Activated CD8-positive, alpha-beta T cell treated with anti-CD3 and anti-CD28 coated beads, Interleukin-2, amount 10 ng/mL, durations not matched to agents 7 days and 5 days (primary cell): ENCODE results near the gene KDM8. TPM values are rescaled to one million over a fixed set of nuclear protein-coding genes. Genes with fewer than 3 reads are reported as not detected.

Experiments used
- ATAC-seq: fragments of 150-1000 bp; cut with Tn5 transposase; one replicate; pipeline ENCODE4 v1.10.0; 2021; ENCODE audit warnings: moderate library complexity
- CTCF ChIA-PET: fragments of 350-600 bp; sonication (Branson Sonifier 250); formaldehyde crosslinking; loops from one replicate; lab custom pipeline; 2021; ENCODE audit warnings: antibody characterized with exemption; lab: Charles Lee
- POLR2A ChIA-PET: fragments of 350-600 bp; sonication (Branson Sonifier 250); formaldehyde crosslinking; loops from one replicate; lab custom pipeline; 2021; ENCODE audit warnings: antibody characterized with exemption; lab: Charles Lee
- DNase-seq: peaks from one replicate; pipeline ENCODE4 v3.0.0-alpha.2; 2020
- H3K27ac Mint-ChIP-seq: one replicate; pipeline ENCODE4 v1.8.0; 2021; ENCODE audit warnings: mild to moderate bottlenecking, mixed read lengths
- H3K27me3 Mint-ChIP-seq: one replicate; pipeline ENCODE4 v1.8.0; 2021; ENCODE audit warnings: low read depth, mixed read lengths
- H3K36me3 Mint-ChIP-seq: one replicate; pipeline ENCODE4 v1.8.0; 2021; ENCODE audit warnings: low read depth, mixed read lengths
- H3K4me1 Mint-ChIP-seq: one replicate; pipeline ENCODE4 v1.8.0; 2021; ENCODE audit warnings: low read depth, mixed read lengths
- H3K4me3 Mint-ChIP-seq: one replicate; pipeline ENCODE4 v1.8.0; 2021; ENCODE audit warnings: mild to moderate bottlenecking, mixed read lengths
- H3K9me3 Mint-ChIP-seq: one replicate; pipeline ENCODE4 v1.8.0; 2022; ENCODE audit warnings: mixed read lengths; ENCODE audit not compliant: insufficient read depth
- total RNA-seq, 2 experiments: library from RNA; stranded (reverse); gene quantifications; one replicate each; pipeline ENCODE4 v1.2.3, GENCODE V29; 2021

Gene KDM8
- total RNA-seq, 2 experiments from 2014 or later: 14.7 to 15.0 TPM

DNA sequence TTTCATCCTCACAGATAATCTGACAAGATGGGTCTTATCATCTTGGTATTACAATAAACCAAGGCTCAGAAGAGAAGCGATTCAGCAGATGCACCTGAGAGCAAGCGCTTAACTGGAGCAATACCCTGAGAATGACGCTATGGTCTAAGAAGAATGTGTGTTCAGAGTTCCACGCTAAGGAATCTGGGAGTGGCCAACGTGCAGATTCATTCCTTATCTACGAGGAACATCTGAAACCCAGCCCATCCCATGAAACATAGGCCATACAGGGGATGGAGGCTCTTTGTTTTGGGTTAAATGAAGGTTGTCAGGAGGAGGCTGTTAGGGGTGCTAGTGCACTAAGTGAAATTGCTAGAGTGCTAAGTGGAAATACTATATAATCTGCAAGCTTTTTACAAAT lies 28.5 kb upstream of the KDM8 start:
- no peaks in the 10 kb centered on the region for H3K27me3 Mint-ChIP-seq
- peaks cover 13% of the 10 kb centered on the region for H3K36me3 Mint-ChIP-seq
- peaks cover 73% of the 10 kb centered on the region for H3K4me1 Mint-ChIP-seq
- ChIA-PET CTCF (interaction anchor here (1.4 to 9.9 kb wide), 9 partner anchors 19 to 282 kb away, joined by 3 to 136 read pairs (median 16); partner anchors contain the start of gene KDM8), POLR2A (interaction anchor here (1.1 to 1.7 kb wide), 2 partner anchors 29 to 99 kb away, joined by 8 to 12 read pairs; partner anchors contain the start of gene KDM8)
- peak overlapping the region; percentile 94 for H3K27ac Mint-ChIP-seq
- H3K9me3 Mint-ChIP-seq: peaks cover 8% of the 10 kb centered on the region
- DNase-seq: no peak
- no peak for ATAC-seq
- no peak overlapping the region for H3K4me3 Mint-ChIP-seq

DNA sequence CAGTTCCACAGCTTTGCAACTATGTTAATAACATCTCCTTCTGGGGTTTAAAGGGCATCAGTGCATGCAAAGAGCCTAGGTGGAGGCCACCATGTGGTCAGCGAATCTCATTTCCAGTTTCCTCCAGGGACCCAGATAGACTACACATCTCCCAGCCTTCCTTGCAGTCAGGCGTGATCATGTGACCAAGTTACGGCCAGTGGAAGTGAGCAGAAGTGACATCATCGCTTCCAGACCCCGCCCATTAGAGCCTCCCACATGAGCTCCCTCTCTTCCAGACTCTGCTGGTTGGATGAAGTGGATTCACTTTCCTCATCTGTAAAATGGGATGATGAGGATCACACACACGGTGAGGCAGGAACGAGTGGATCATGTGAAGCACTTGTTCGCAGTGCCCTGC lies 27.4 kb upstream of the KDM8 start:
- Mint-ChIP-seq H3K9me3 (peaks cover 8% of the 10 kb centered on the region), H3K4me1 (peaks cover 67% of the 10 kb centered on the region), H3K36me3 (peaks cover 13% of the 10 kb centered on the region), H3K27me3 (no peaks in the 10 kb centered on the region), H3K4me3 (no peak overlapping the region), H3K27ac (peak overlapping the region; percentile 34)
- DNase-seq (no peak), ATAC-seq (no peak)
- CTCF ChIA-PET: interaction anchor here (1.0 to 9.9 kb wide), 6 partner anchors 20 to 281 kb away, joined by 3 to 136 read pairs (median 4); no protein-coding TSS in a partner anchor
- POLR2A ChIA-PET: interaction anchor here (0.7 to 1.4 kb wide), 2 partner anchors 9 to 60 kb away, joined by 3 to 4 read pairs; no protein-coding TSS in a partner anchor

DNA sequence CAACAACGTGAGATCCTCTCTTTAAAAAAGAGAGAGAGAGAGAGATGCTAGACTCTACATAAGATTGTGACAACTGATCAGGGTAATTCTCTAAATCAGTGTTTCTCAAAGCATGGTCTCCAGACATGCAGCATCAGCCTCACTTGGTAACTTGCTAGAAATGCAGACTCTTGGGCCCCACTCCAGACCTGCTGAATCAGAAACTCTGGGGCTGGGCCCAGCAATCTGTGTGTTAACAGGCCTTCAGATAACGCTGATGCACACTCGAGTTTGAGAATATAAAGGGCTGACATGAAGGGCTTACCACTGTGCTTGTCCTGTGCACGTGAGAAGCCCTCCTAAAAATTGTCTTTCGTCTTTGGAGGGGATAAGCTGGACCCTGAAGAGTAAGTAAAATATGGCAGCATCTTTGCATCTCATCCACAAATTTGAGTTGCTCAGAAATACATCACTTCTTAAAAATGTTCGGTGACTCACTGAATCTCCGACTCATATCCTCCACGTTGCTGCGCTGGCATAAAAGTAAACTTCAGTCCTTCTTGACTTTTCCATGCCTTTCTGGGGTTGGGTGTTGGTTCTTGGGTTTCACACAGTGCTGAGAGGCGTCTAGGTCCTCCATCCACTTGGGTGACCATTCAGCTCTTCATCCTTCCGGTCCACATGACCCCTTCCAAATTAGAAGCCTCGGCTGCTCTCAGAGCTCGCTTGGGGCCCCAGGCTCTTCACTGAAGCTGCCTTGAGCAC lies 26.1 kb upstream of the KDM8 start:
- Mint-ChIP-seq H3K27ac (no peak overlapping the region), H3K4me1 (peaks cover 57% of the 10 kb centered on the region), H3K36me3 (peaks cover 2% of the 10 kb centered on the region), H3K9me3 (peaks cover under 1% of the 10 kb centered on the region), H3K27me3 (peaks cover 4% of the 10 kb centered on the region), H3K4me3 (no peak overlapping the region)
- ATAC-seq: no peak
- CTCF ChIA-PET: interaction anchor here (1.0 to 9.9 kb wide), 8 partner anchors 7 to 278 kb away, joined by 3 to 136 read pairs (median 34); no protein-coding TSS in a partner anchor
- POLR2A ChIA-PET: interaction anchor here (3.6 to 4.0 kb wide), 2 partner anchors 58 to 190 kb away, joined by 19 to 20 read pairs; no protein-coding TSS in a partner anchor
- no peak for DNase-seq

DNA sequence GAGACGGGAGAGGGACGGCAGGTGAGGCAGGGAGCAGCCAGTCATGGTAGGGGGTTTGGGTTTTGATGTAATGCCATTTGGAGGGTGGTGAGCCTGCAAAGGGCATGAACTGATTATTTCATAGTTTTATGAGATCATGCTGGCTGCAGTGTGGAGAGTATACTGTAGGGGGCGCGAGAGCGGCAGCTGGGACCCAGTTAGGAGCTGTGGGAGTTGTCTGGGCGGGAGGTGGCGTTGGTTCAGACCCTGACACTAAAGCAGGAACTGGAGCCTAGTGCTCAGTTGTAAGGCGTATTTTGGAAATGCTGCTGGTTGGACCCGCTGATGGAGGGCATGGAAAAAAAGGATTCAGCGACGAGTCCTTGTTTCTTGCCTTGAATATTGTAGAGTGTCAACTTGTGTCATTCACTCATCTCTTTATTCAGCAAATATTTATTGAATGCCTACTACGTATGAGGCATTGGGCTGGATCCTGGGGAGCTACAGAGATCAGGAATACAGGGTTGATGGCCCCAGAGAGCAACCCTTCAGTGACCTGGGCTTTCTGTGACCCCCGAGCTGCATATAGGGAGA lies 23.7 kb upstream of the KDM8 start:
- H3K27ac Mint-ChIP-seq: peak overlapping the region; percentile 73
- DNase-seq (peak; percentile 95), ATAC-seq (peak; percentile 95)
- POLR2A ChIA-PET: interaction anchor here (0.9 to 4.0 kb wide), 13 partner anchors 11 to 279 kb away, joined by 3 to 20 read pairs (median 4); partner anchors contain the start of genes IL21R and KDM8
- H3K27me3 Mint-ChIP-seq: peaks cover 8% of the 10 kb centered on the region
- H3K9me3 Mint-ChIP-seq: no peaks in the 10 kb centered on the region
- no peaks in the 10 kb centered on the region for H3K36me3 Mint-ChIP-seq
- no peak overlapping the region for H3K4me3 Mint-ChIP-seq
- CTCF ChIA-PET: interaction anchor here (0.6 to 9.9 kb wide), 45 partner anchors 10 to 283 kb away, joined by 3 to 136 read pairs (median 7); partner anchors contain the start of genes IL21R, KDM8 and NSMCE1
- H3K4me1 Mint-ChIP-seq: peaks cover 37% of the 10 kb centered on the region

DNA sequence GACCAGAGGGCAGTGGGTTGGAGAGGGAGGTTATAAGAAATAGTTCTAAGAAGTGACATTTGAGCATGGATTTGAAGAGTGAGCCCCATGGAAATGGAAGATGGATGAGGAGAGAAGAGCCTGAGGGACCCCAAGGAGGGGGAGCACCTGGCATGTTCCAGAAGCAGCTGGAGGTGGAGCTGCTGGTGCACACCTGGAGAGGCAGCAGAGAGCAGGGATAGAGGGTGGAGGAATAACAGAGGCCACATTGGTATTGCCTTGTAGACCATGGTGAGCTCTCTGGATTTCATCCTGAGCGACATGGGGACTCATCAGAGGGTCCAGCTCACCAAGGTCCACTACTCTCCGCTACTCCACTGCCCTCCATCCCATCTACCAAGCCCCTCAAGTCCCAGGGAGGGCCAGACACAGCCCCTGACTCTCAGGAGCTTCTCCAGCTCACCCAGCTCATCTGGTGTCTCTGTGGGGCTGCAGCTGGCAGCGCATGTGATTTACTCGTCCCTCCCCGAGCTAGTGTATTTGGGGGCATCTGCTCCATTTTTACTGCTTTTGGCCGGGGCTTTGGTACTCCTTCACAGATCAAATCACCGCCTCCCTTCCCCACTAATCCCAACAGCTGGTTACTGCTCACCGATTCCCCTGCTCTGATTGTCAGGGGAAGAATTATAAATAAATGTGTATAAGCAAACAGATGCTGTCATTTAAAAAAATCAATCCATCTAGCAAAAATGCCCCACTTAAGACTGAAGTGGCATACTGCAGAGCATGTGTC lies 22.1 kb upstream of the KDM8 start:
- DNase-seq: no peak
- Mint-ChIP-seq H3K4me3 (no peak overlapping the region), H3K9me3 (no peaks in the 10 kb centered on the region), H3K27me3 (peaks cover 8% of the 10 kb centered on the region), H3K4me1 (peaks cover 30% of the 10 kb centered on the region), H3K36me3 (no peaks in the 10 kb centered on the region), H3K27ac (no peak overlapping the region)
- POLR2A ChIA-PET: interaction anchor here (1.0 to 4.0 kb wide), 4 partner anchors 22 to 278 kb away, joined by 3 to 20 read pairs (median 3); partner anchors contain the start of gene KDM8
- CTCF ChIA-PET: interaction anchor here (1.1 to 9.9 kb wide), 12 partner anchors 11 to 278 kb away, joined by 3 to 136 read pairs (median 12); partner anchors contain the start of gene KDM8
- ATAC-seq: no peak

DNA sequence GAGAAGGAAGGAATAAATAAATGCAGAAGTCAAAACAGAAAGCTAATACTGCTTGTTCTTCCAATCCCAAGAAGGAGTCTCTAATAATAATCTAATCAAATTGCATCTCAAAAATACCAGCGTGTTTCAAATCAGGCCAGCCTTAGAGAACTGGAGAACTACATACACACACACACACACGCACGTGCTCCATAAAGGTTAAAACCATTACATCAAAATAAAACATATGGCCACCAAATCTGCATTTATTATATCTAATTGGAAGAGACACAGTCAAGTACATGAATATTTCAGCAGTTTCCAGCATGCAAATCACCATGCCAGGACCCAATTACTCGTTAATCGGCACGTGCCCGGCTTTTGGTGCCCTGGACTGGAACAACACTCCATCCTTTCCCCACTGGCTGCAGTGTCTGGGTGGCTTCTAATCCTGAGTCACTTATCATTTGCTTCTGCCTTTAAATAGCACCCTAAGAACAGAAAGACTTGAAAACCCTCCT lies 20.4 kb upstream of the KDM8 start:
- no peak for ATAC-seq
- DNase-seq: no peak
- Mint-ChIP-seq H3K9me3 (no peaks in the 10 kb centered on the region), H3K4me1 (peaks cover 27% of the 10 kb centered on the region), H3K27ac (no peak overlapping the region), H3K27me3 (peaks cover 12% of the 10 kb centered on the region), H3K36me3 (no peaks in the 10 kb centered on the region), H3K4me3 (no peak overlapping the region)
- ChIA-PET CTCF (interaction anchor here (1.1 kb wide), 1 partner anchor 185 kb away, joined by 5 read pairs; no protein-coding TSS in a partner anchor), POLR2A (no interaction called here)

DNA sequence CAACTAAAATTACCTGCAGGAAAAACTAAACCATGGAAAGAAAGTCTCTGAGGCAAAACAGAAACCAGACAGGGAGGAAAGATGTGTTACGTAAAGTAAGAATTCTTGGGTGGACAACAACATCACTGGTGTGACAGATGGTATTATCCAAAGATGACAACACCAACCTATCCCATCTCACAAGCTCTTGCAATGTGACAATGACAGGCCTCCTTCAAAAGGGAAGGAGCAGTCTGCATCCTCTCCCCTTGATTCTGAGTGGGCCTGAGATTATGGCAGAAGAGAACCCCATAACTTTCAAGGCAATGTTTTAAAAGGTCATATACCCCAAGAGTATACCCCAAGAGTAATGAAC lies 17.6 kb upstream of the KDM8 start:
- DNase-seq (no peak), ATAC-seq (no peak)
- H3K36me3 Mint-ChIP-seq: no peaks in the 10 kb centered on the region
- H3K9me3 Mint-ChIP-seq: no peaks in the 10 kb centered on the region
- peaks cover 12% of the 10 kb centered on the region for H3K27me3 Mint-ChIP-seq
- H3K4me3 Mint-ChIP-seq: no peak overlapping the region
- CTCF ChIA-PET: no interaction called here
- H3K27ac Mint-ChIP-seq: no peak overlapping the region
- H3K4me1 Mint-ChIP-seq: peaks cover 10% of the 10 kb centered on the region
- POLR2A ChIA-PET: no interaction called here

DNA sequence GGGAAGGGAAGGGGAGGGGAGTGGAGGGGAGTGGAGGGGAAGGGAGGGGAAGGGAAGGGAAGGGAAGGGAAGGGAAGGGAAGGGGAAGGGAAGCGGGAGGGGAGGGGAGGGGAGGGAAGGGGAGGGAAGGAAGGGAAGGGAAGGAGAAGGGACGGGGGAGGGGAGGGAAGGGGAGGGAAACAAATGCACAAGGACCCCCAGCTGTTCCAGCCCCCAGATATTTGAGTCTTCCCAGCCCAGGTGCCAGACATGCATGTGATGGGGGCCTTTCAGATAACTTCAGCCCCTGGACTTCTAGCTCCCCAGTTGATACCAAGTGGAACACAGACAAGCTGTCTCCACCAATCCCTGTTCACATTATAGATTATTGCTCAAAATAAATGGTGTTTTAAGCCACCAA lies 14.7 kb upstream of the KDM8 start:
- ChIA-PET CTCF (interaction anchor here (1.3 to 5.5 kb wide), 4 partner anchors 10 to 47 kb away, joined by 3 to 33 read pairs (median 4); no protein-coding TSS in a partner anchor), POLR2A (no interaction called here)
- no peaks in the 10 kb centered on the region for H3K36me3 Mint-ChIP-seq
- no peak overlapping the region for H3K27ac Mint-ChIP-seq
- peaks cover 13% of the 10 kb centered on the region for H3K4me1 Mint-ChIP-seq
- H3K27me3 Mint-ChIP-seq: peaks cover 4% of the 10 kb centered on the region
- ATAC-seq (no peak), DNase-seq (no peak)
- H3K9me3 Mint-ChIP-seq: no peaks in the 10 kb centered on the region
- no peak overlapping the region for H3K4me3 Mint-ChIP-seq

DNA sequence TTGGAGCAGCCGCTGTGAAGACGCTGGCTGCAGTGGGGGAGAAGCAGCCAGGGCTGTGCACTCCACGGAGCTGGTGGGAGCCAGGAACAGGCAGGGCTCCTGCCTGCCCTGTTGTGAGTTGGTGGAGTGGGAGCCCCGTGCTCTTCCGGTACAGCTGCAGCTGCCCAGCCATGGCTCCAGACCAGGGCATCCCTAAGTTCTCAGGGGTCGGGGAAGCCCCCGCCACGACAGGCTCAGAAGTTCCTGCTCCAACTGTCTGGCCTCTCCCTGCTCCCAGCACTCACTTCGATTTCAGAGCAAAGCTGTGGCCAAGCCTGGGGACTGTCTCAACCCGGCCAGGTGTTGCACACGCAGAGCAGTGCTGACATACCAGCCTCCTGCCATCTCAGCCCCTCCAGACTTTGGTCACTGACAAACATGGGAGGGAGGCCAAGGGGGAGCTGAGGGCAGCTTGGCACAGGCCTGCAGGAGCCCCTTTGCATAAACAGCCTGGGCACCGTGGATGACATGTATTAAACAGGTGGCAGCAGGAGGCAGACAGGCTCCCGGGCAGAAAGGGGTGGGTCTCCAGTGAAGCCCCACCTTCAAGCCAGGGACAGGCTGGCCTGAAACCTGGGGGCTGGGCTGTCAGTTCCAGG lies 13.9 kb upstream of the KDM8 start:
- DNase-seq (no peak), ATAC-seq (no peak)
- Mint-ChIP-seq H3K9me3 (peaks cover 1% of the 10 kb centered on the region), H3K27ac (no peak overlapping the region), H3K27me3 (peaks cover 4% of the 10 kb centered on the region), H3K4me1 (peaks cover 13% of the 10 kb centered on the region), H3K36me3 (no peaks in the 10 kb centered on the region), H3K4me3 (no peak overlapping the region)
- POLR2A ChIA-PET: no interaction called here
- CTCF ChIA-PET: interaction anchor here (1.2 to 5.5 kb wide), 3 partner anchors 11 to 46 kb away, joined by 3 to 33 read pairs (median 3); no protein-coding TSS in a partner anchor

DNA sequence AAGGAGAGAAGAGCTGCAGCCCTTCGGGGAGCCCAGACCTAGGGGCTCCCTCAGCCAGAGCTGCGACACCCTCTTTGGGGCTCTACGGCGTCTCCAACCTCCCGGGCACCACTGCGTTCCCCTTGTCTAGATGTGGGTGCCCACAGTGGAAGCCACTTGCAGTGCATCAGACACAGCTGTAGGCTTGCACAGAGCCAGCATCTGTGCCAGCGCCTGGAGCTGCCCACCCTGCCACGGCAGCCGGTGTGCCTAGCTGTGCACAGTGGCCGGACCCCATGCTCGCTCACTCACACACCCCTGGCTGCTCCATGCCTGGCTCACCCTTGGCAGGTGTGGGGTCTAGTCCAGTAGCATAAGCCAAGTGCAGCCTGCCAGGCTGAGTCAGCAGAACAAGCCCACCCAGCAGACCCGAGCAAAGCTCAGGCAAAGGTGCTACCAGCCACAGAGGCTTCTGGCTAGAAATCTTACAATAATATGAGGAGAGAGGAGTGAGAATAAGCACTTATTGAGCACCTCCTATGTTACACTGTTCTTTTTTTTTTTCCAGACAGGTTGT lies 12.9 kb upstream of the KDM8 start:
- peaks cover 8% of the 10 kb centered on the region for H3K36me3 Mint-ChIP-seq
- peaks cover 10% of the 10 kb centered on the region for H3K9me3 Mint-ChIP-seq
- CTCF ChIA-PET: interaction anchor here (1.2 to 5.5 kb wide), 3 partner anchors 12 to 45 kb away, joined by 3 to 33 read pairs (median 4); no protein-coding TSS in a partner anchor
- no peak for DNase-seq
- H3K27ac Mint-ChIP-seq: no peak overlapping the region
- H3K4me3 Mint-ChIP-seq: no peak overlapping the region
- POLR2A ChIA-PET: interaction anchor here (0.6 kb wide), 1 partner anchor 11 kb away, joined by 3 read pairs; no protein-coding TSS in a partner anchor
- peaks cover 4% of the 10 kb centered on the region for H3K27me3 Mint-ChIP-seq
- peaks cover 20% of the 10 kb centered on the region for H3K4me1 Mint-ChIP-seq
- ATAC-seq: no peak
